Muscle layer of colon (tissue), 2 donors: ENCODE measurements around the gene GTF2F2.

ENCODE experiments used
- H3K27ac ChIP-seq: one replicate; pipeline ENCODE4 v1.7.0; 2013; ENCODE audit warnings: low read depth, mild to moderate bottlenecking, low read length, moderate library complexity
- H3K27me3 ChIP-seq, 2 donors: one replicate each; pipeline ENCODE4 v1.7.0; 2013; ENCODE audit warnings: low read length in 2 of 2, mild to moderate bottlenecking in 2 of 2; ENCODE audit not compliant: insufficient read depth in 2 of 2, control insufficient read depth in 1 of 2
- H3K36me3 ChIP-seq: one replicate; pipeline ENCODE4 v1.7.0; 2013; ENCODE audit warnings: mild to moderate bottlenecking, low read length; ENCODE audit not compliant: insufficient read depth
- H3K4me1 ChIP-seq: one replicate; pipeline ENCODE4 v1.7.0; 2013; ENCODE audit warnings: mild to moderate bottlenecking, low read length; ENCODE audit not compliant: insufficient read depth
- H3K4me3 ChIP-seq, 2 donors: one replicate each; pipeline ENCODE4 v1.7.0; 2013; ENCODE audit warnings: low read length in 2 of 2, low read depth in 1 of 2, mild to moderate bottlenecking in 1 of 2, moderate library complexity in 1 of 2
- H3K9ac ChIP-seq: one replicate; pipeline ENCODE4 v1.7.0; 2013; ENCODE audit warnings: low read length
- H3K9me3 ChIP-seq: one replicate; pipeline ENCODE4 v1.7.0; 2013; ENCODE audit warnings: mild to moderate bottlenecking, low read length
- donor health status: abdominal sarcoma.
- donor health status: Adenocarcinoma of cecum.

GTF2F2 gene, protein sequence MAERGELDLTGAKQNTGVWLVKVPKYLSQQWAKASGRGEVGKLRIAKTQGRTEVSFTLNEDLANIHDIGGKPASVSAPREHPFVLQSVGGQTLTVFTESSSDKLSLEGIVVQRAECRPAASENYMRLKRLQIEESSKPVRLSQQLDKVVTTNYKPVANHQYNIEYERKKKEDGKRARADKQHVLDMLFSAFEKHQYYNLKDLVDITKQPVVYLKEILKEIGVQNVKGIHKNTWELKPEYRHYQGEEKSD

DNA sequence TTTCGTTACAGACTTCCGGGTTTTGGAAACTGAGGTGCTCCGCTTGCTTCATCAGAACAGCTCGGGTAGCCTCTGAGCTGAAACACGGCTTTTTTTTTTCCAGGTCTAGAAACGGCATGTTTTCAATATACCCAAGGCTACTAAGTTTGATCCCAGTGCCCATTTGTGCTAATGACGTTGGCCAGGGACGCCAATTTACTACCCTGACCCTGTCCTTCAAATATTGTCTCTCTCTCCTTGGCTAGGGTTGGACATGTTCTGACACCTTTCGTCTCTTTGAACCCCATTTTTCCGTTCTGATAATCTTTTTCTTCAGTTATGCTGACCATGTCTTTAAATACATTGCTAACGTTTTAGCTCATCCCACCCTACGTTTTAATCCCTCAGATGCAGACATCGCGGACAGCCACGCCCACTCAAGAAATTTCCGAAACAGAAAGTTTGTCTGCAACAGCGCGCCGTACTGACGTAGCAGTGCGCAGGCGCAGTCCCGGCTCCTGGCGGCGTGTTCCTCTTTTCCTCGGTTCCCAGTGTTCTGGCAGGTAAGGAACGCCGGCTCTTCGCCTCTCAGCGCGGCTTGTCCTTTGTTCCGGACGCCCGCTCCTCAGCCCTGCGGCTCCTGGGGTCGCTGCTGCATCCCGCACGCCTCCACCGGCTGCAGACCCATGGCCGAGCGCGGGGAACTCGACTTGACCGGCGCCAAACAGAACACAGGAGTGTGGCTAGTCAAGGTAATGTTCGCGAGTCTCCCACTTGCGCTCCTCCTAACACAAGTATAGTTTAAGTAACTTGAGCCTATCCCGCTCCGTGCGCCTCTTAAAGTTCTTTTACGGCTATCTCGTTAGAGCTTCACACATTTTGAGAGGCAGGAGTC is at the start of gene GTF2F2:
Gene GTF2F2 (plus strand): TSS at position 520 of the 874 bp plus-strand sequence. CDS start 146 bp downstream, at position 666.
- Histone ChIP-seq H3K27me3 (no peaks in the 10 kb centered on the region), H3K9ac (peak within 1 kb of the TSS; percentile 78), H3K4me1 (peaks cover 13% of the 10 kb centered on the region), H3K9me3 (no peaks in the 10 kb centered on the region), H3K36me3 (no peaks in the 10 kb centered on the region), H3K27ac (peak within 1 kb of the TSS; percentile 89), H3K4me3 (peak within 1 kb of the TSS; percentile 53 to 69)

- no peaks in the 10 kb centered on the region for H3K36me3 ChIP-seq
- H3K9ac ChIP-seq = no peak overlapping the region
- no peaks in the 10 kb centered on the region for H3K27me3 ChIP-seq
- H3K27ac ChIP-seq = no peak overlapping the region
- H3K4me1 ChIP-seq = no peaks in the 10 kb centered on the region
- no peak overlapping the region for H3K4me3 ChIP-seq
- H3K9me3 ChIP-seq = no peaks in the 10 kb centered on the region
These were observed 46.5 kb upstream of the GTF2F2 start for GRCh38 chr13:45073809-45074208.

- no peaks in the 10 kb centered on the region for H3K36me3 ChIP-seq
- H3K9me3 ChIP-seq = no peaks in the 10 kb centered on the region
- no peaks in the 10 kb centered on the region for H3K4me1 ChIP-seq
These were observed 45.6 kb upstream of the GTF2F2 start for GRCh38 chr13:45074721-45075120.

GRCh38 chr13:45078003-45078402 is 42.3 kb upstream of the GTF2F2 start:
- no peak overlapping the region for H3K27ac ChIP-seq
- no peak overlapping the region for H3K4me3 ChIP-seq
- H3K36me3 ChIP-seq = no peaks in the 10 kb centered on the region
- H3K9me3 ChIP-seq = no peaks in the 10 kb centered on the region
- no peaks in the 10 kb centered on the region for H3K27me3 ChIP-seq
- H3K9ac ChIP-seq = no peak overlapping the region
- H3K4me1 ChIP-seq = no peaks in the 10 kb centered on the region

More at GRCh38 chr13:45074721-45075120, 45.6 kb upstream of the GTF2F2 start:
- no peak overlapping the region for H3K9ac ChIP-seq
- H3K27me3 ChIP-seq = no peaks in the 10 kb centered on the region
- H3K27ac ChIP-seq = no peak overlapping the region
- H3K4me3 ChIP-seq = no peak overlapping the region

GRCh38 chr13:45082964-45083363 is 37.3 kb upstream of the GTF2F2 start:
- Histone ChIP-seq H3K27ac (no peak overlapping the region), H3K36me3 (no peaks in the 10 kb centered on the region), H3K9ac (no peak overlapping the region), H3K4me1 (no peaks in the 10 kb centered on the region), H3K9me3 (no peaks in the 10 kb centered on the region), H3K4me3 (no peak overlapping the region), H3K27me3 (no peaks in the 10 kb centered on the region)

- no peak overlapping the region for H3K27ac ChIP-seq
- H3K4me3 ChIP-seq = no peak overlapping the region
These were observed 35.8 kb upstream of the GTF2F2 start for GRCh38 chr13:45084515-45084914.

GRCh38 chr13:45086484-45086883 is 33.8 kb upstream of the GTF2F2 start:
- H3K27ac ChIP-seq = no peak overlapping the region
- no peak overlapping the region for H3K4me3 ChIP-seq
- H3K9me3 ChIP-seq = no peaks in the 10 kb centered on the region
- no peaks in the 10 kb centered on the region for H3K27me3 ChIP-seq
- no peak overlapping the region for H3K9ac ChIP-seq
- no peaks in the 10 kb centered on the region for H3K36me3 ChIP-seq
- no peaks in the 10 kb centered on the region for H3K4me1 ChIP-seq

More at GRCh38 chr13:45084515-45084914, 35.8 kb upstream of the GTF2F2 start:
- H3K9ac ChIP-seq = no peak overlapping the region
- no peaks in the 10 kb centered on the region for H3K4me1 ChIP-seq
- no peaks in the 10 kb centered on the region for H3K36me3 ChIP-seq
- no peaks in the 10 kb centered on the region for H3K27me3 ChIP-seq
- H3K9me3 ChIP-seq = no peaks in the 10 kb centered on the region

- Histone ChIP-seq H3K9me3 (no peaks in the 10 kb centered on the region), H3K27ac (no peak overlapping the region), H3K4me1 (no peaks in the 10 kb centered on the region), H3K4me3 (no peak overlapping the region), H3K36me3 (no peaks in the 10 kb centered on the region), H3K27me3 (no peaks in the 10 kb centered on the region), H3K9ac (no peak overlapping the region)
These were observed 27.6 kb upstream of the GTF2F2 start for GRCh38 chr13:45092663-45093062.

DNA sequence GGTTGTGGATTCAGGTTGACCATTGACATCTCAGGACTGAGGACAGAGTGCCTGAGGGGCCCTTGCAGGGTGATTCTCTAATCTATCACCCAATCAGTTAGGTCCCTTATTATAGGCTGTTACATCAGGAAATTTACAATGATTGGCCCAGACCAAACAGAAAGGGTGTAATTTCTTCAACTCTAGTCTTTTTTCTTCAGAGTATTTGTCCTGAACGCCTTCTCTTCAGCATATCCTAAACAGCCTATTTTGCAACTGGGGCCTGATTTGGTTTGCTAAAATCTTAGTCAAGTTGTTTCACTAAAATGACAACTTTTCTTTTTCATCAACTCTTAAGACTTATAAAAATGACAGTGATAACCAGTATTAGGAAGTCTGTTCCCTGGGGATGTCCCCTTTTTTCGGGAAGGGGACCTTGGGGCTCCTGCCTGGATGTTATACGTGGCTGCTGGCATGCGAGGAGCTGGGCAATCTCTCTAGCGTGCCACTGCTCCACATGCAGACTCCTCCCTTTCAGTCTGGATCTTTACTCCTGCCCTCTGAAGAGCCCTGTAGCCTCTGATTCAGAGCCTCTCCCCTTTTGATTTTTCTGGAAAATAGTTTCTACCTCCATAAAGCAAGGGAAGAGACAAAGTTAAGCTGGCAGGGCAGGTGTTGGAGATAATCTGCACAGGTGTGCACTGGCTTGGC is 19.6 kb upstream of the GTF2F2 start:
- no peaks in the 10 kb centered on the region for H3K9me3 ChIP-seq
- H3K36me3 ChIP-seq = no peaks in the 10 kb centered on the region
- H3K9ac ChIP-seq = no peak overlapping the region
- no peaks in the 10 kb centered on the region for H3K27me3 ChIP-seq
- no peaks in the 10 kb centered on the region for H3K4me1 ChIP-seq
- H3K27ac ChIP-seq = no peak overlapping the region
- no peak overlapping the region for H3K4me3 ChIP-seq

DNA sequence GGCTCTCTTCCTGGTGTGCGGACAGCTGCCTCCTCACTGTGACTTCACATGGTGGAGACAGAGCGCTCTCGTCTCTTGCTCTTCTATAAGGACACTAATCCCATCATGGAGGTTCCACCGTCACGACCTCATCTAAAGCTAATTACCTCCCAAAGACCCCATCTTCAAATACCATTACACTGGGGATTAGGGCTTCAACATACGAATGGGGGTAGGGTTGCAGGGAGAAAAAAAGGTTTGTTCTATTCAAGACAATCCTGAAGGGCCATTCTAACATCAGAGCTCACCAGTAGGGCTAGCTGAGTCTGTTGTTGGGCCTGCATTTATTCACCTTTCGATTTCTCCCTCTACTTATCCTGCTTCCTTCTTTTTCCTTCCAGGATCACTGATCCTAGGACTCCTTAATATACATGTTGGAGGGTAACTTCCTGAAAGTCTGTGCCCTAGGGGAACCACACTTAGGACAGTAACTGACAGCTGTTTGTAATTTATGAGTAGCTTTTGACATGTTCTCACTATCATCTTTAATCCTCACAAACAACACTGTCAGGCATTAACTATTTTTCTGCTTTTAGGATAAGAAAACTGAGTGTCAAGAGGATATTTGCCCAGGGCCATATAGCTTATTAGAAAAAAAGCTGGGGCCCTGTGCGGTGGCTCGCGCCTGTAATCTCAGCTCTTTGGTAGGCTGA is 18.8 kb upstream of the GTF2F2 start:
- Histone ChIP-seq H3K9me3 (no peaks in the 10 kb centered on the region), H3K4me1 (no peaks in the 10 kb centered on the region), H3K27me3 (no peaks in the 10 kb centered on the region), H3K27ac (no peak overlapping the region), H3K4me3 (no peak overlapping the region), H3K36me3 (no peaks in the 10 kb centered on the region), H3K9ac (no peak overlapping the region)

- no peaks in the 10 kb centered on the region for H3K27me3 ChIP-seq
- H3K9ac ChIP-seq = no peak overlapping the region
- H3K4me3 ChIP-seq = no peak overlapping the region
- no peaks in the 10 kb centered on the region for H3K4me1 ChIP-seq
- H3K27ac ChIP-seq = no peak overlapping the region
- H3K9me3 ChIP-seq = no peaks in the 10 kb centered on the region
- no peaks in the 10 kb centered on the region for H3K36me3 ChIP-seq
These were observed 18.2 kb upstream of the GTF2F2 start for GRCh38 chr13:45102136-45102507.
